BJ (cell line): ENCODE data around the gene WDR64. TPM values are rescaled to one million over a fixed set of nuclear protein-coding genes. Genes with fewer than 3 reads are reported as not detected.
"Not testable (repeated sequence)": the region's sequence is repeated elsewhere in the genome, so short reads cannot be mapped to it uniquely, and the experiment has no call there.

Source experiments
- CTCF ChIA-PET: fragments of 350-600 bp; formaldehyde crosslinking; extraction: SDS; loops from one replicate; lab custom pipeline; 2021; ENCODE audit warnings: antibody characterized with exemption, inconsistent platforms; lab: Yijun Ruan, JAX
- POLR2A ChIA-PET: fragments of 300-600 bp; sonication (Branson Sonifier 250); formaldehyde crosslinking; extraction: SDS; loops from one replicate; lab custom pipeline; 2021; ENCODE audit warnings: antibody characterized with exemption; lab: Charles Lee
- DNase-seq: peaks from one replicate; pipeline ENCODE4 v3.0.0-alpha.2; 2011; ENCODE audit warnings: low read depth
- H3K27me3 ChIP-seq: 2 replicates; pipeline ENCODE4 v1.6.0; 2011; ENCODE audit warnings: low read length; ENCODE audit not compliant: control insufficient read depth, insufficient read depth
- H3K36me3 ChIP-seq: 2 replicates; pipeline ENCODE4 v1.5.1; 2011; ENCODE audit warnings: low read length; ENCODE audit not compliant: control insufficient read depth, insufficient read depth
- H3K4me3 ChIP-seq: 2 replicates; pipeline ENCODE4 v1.5.1; 2011; ENCODE audit warnings: low read depth, mild to moderate bottlenecking, control low read depth, low read length
- polyA plus RNA-seq: library from polyadenylated mRNA; depleted of rRNA; stranded (reverse); fragments of >200 nt; gene quantifications from 2 replicates; pipeline ENCODE4 v1.2.3, GENCODE V29; 2011
- TF ChIP-seq, protein P1 (sequence below): IDR thresholded peaks from 2 replicates; pipeline ENCODE4 v1.5.1; 2011; ENCODE audit warnings: low read depth, mild to moderate bottlenecking, control low read depth, inconsistent platforms, low read length, moderate library complexity; ENCODE audit not compliant: insufficient read depth

The WDR64 gene
- polyA plus RNA-seq, 1 experiment, result not detected

GRCh38 chr1:241823925-241824324, 171.8 kb downstream of the WDR64 start:
- DNase-seq, result no peak
- Histone ChIP-seq H3K27me3 (no peaks in the 10 kb centered on the region), H3K4me3 (no peak overlapping the region), H3K36me3 (no peaks in the 10 kb centered on the region)
- TF ChIP-seq, protein P1, sequence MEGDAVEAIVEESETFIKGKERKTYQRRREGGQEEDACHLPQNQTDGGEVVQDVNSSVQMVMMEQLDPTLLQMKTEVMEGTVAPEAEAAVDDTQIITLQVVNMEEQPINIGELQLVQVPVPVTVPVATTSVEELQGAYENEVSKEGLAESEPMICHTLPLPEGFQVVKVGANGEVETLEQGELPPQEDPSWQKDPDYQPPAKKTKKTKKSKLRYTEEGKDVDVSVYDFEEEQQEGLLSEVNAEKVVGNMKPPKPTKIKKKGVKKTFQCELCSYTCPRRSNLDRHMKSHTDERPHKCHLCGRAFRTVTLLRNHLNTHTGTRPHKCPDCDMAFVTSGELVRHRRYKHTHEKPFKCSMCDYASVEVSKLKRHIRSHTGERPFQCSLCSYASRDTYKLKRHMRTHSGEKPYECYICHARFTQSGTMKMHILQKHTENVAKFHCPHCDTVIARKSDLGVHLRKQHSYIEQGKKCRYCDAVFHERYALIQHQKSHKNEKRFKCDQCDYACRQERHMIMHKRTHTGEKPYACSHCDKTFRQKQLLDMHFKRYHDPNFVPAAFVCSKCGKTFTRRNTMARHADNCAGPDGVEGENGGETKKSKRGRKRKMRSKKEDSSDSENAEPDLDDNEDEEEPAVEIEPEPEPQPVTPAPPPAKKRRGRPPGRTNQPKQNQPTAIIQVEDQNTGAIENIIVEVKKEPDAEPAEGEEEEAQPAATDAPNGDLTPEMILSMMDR, result no peak
- POLR2A ChIA-PET, result no interaction called here
- CTCF ChIA-PET, result interaction anchor here (0.6 to 2.8 kb wide), 3 partner anchors 11 to 213 kb away, joined by 3 to 7 read pairs (median 5); no protein-coding TSS in a partner anchor

DNA sequence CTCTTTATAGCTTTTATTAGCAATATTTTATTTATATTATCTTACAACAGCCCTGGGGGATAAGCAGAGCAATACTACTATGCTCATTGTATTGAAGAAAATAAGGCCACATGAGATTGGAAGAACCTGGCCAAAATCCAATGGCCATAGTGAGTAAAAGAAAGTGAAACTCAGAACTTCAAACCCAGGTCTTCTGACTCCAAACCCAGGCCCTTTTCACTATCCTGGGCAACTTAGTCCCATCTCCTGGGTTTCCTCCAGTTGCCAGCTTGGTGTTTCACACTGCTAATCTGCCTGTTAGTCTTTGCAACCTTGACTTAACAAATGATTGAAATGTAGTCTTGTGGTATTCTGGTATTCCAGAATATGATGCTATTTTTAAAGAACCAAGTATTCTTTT, 173.5 kb downstream of the WDR64 start:
- no peaks in the 10 kb centered on the region for H3K27me3 ChIP-seq
- no peak for DNase-seq
- ChIA-PET CTCF (interaction anchor here (0.7 to 2.8 kb wide), 3 partner anchors 22 to 217 kb away, joined by 3 to 7 read pairs (median 3); partner anchors contain the start of gene EXO1), POLR2A (no interaction called here)
- TF ChIP-seq, protein P1, result no peak
- no peak overlapping the region for H3K4me3 ChIP-seq
- no peaks in the 10 kb centered on the region for H3K36me3 ChIP-seq

GRCh38 chr1:241826613-241827012, 174.5 kb downstream of the WDR64 start:
- POLR2A ChIA-PET, DNase-seq, H3K4me3 ChIP-seq, CTCF ChIA-PET, H3K36me3 ChIP-seq, H3K27me3 ChIP-seq: not testable (repeated sequence)

- no peaks in the 10 kb centered on the region for H3K27me3 ChIP-seq
- H3K36me3 ChIP-seq, result no peaks in the 10 kb centered on the region
- CTCF ChIA-PET, result no interaction called here
- POLR2A ChIA-PET, result no interaction called here
- TF ChIP-seq, protein P1, result no peak
- DNase-seq, result no peak
- H3K4me3 ChIP-seq, result no peak overlapping the region
These were observed 175.2 kb downstream of the WDR64 start for GRCh38 chr1:241827264-241827663.

GRCh38 chr1:241828463-241829021, 176.5 kb downstream of the WDR64 start:
- H3K36me3 ChIP-seq, result no peaks in the 10 kb centered on the region
- no peak overlapping the region for H3K4me3 ChIP-seq
- DNase-seq, result no peak
- H3K27me3 ChIP-seq, result no peaks in the 10 kb centered on the region
- POLR2A ChIA-PET, result no interaction called here
- TF ChIP-seq, protein P1, result no peak
- CTCF ChIA-PET, result no interaction called here

DNA sequence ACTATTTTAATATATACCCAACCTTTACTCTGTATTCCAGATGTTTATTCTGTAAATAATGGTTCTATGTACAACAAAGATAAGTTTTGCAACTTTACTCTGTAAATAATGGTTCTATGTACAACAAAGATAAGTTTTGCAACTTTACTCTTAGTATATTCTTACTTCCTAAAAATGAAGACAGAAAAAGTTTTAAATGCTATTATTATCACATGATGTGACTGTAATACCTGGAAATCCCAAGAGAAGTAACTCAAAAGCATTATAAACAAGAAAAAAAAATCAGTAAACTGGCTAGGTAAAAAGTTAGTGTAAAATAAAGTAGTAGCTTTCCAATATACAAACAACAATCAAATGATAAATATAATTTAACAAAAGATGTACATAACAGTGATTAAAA, 177.4 kb downstream of the WDR64 start:
- H3K4me3 ChIP-seq, result no peak overlapping the region
- TF ChIP-seq, protein P1, result no peak
- H3K36me3 ChIP-seq, result no peaks in the 10 kb centered on the region
- no peaks in the 10 kb centered on the region for H3K27me3 ChIP-seq
- DNase-seq, result no peak
- ChIA-PET POLR2A (no interaction called here), CTCF (interaction anchor here (0.7 to 2.0 kb wide), 2 partner anchors 9 to 218 kb away, joined by 4 to 5 read pairs; no protein-coding TSS in a partner anchor)
